ENCODE measurements around the gene TOP1.

The TOP1 gene

DNA sequence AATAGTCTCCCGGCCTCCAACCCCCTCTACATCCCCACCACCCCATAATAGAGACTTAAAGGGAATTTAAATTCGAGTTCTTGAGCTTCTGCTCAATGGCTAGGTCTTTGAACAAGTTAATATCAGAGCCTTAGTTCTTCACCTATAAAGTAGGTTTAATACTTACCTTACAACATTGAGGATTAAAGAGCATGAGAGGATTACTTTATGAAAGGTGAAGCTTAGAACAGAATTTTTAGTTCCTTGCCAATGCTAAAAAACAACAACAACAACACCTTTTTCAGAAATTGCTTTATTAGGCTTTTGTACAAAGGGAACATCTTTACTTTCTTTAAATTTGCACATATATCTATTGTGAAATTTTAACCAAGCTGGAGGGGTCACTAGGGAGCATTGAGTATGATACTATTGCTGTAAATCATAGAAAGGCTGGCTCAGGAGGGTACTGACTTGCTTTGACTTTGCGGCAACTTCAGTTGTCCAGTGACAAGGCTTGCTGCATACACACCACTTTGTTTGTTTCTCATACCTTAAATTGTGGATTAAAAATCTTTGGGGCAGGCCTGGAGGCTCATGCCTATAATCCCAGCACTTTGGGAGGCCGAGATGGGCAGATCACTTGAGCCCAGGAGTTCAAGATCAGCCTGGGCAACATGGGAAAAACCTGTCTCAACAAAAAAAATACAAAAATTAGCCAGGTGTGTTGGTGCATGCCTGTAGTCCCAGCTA, 9.7 kb downstream of the TOP1 start:
- no peak for DNase-seq

DNA sequence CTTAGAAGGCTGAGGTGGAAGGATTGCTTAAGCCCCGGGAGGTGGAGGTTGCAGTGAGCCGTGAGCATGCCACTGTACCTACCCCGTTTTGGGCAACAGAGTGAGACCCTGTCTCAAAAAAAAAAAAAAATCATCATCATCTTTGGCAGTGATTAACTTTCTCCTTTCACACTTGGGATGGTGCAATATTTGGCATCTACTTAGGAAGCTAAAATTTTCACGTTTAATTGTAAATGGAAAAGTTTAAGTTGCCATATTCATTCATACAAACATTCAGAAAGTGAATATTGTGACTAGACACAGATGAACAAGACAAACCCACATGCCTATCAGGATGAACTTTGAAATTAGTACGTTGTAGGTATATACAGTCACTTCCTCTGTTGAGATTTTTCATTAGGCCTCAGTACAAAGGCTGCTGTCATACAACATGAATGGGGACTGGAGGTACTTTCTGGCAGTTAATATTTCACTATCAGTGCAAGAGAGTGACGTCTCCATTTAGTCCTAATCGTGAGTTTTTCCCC, 10.3 kb downstream of the TOP1 start:
- no peak for DNase-seq

DNA sequence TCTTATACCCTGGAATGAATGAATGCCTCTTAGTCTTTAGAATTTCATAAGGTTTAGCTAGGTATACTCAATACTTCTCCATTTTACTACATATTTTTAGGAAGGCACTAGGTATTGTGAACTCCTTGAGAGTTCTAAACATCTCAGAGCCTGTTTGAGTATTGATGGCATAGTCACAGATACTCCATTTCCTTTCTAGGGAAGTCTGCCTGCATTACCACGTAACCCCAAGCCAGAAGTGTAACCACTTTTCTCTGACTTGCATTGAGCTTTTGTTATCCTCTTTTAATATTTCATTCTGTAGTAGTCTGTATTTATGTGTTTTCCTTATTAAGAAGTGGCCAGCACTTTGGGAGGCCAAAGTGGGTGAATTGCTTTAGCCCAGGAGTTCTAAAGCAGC, 12.2 kb downstream of the TOP1 start:
- no peak for DNase-seq

DNA sequence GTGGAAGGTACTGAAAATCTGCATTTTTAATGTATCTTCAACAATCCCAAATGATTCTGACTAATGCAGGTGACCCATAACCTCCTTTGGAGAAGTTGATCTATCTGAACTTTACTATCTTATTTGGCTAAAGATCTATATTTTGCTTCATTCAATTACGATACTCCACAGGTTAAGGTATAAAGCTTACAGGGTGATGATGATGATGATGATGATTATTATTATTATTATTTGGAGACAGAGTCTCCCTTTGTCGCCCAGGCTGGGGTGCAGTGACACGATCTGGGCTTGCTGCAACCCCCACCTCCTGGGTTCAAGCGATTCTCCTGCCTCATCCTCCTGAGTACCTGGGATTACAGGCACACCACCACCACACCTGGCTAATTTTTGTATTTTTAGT, 13.1 kb downstream of the TOP1 start:
- no peak for DNase-seq

DNA sequence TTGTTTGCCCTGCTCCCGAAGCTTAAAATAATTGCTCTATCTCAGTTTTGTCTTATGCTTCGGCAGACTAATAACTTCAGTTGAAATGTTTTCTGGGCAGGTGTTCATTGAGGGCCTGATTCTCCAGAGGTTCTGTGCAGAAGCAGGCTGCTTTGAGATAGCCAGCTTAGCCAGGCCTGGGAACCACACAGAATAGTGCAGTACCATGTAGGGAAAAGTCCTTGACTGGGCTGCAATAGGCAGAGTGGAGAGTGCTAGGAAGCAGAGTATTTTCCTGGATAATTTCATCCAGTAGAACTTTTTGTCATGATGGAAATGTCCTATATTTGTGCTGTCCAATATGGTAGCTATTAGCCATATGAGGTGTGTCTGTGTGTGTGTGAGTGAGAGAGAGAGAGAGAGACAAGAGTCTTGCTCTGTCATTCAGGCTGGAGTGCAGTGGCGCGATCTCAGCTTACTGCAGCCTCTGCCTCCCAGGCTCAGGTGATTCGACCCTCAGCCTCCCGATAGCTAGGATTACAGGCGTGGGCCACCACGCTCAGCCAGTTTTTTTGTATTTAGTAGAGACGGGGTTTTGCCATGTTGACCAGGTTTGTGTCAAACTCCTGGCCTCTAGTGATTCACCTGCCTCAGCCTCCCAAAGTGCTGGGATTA, 15.9 kb downstream of the TOP1 start:
- no peak for DNase-seq

DNA sequence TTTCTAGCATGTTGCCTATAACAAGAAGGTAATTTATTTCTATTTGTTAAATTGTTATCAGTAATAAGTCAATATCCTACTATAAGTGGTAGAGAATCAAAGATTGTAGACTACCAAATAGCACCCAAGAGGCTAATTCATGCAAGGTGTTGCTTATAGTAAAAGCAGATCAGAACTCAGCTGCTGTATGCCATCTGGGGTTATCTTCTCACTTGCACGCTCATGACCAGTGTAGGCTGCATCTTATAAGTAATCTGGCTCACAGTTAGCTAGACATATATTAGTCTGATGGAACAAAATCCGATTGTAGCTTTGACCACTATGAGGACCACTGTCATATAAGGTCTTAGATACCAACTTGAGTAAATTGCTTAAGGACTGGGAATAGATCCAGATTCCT, 17.0 kb downstream of the TOP1 start:
- DNase-seq, result no peak

DNA sequence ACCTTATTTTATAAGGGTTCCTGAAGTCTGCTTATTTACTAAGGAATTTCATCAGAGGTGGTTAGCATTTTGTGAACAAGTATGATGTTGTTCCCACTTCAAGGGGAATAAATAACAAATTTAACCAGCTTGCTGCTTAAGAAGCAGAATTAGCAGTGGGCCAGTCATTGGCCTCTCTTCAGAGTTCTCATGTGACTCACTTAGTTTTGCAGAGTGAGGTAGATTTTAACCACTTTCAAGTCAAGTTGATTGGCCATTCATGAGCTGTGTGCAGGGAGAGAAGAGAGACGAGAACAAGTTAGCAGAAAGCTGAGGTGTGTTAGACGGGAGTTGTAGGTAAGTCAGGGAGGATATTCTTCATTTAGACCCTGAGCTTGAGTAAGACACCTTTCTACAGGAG, 18.1 kb downstream of the TOP1 start:
- DNase-seq, result no peak

DNA sequence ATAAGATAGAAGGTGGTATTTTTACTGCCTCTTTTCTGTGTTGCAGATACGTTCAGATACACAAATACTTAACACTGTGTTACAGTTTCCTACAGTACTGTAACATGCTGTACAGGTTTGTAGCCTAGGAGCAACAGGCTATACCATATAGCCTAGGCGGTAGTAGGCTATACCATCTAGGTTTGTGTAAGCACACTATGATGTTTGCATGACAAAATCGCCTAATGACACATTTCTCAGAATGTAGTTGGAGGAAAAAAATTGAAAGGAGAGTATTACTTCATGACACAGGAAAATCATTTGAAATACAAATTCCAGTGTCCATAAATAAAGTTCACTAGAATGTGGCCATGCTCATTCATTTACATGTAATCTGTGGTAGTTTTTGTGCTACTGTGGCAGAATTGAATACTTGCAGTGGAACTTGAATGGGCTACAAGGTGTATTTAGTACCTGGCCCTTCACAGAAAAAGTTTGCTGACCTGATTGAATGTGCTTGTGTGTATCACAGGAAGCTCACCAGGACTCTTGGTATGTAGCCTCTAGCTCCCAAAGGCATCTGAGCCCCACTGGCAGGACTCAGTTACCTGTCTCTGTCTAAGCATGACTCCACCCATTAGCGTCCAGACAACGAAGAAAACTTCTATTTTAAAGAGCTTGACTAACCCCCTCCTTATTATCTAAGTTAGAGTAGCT, 18.8 kb downstream of the TOP1 start:
- DNase-seq, result no peak

DNA sequence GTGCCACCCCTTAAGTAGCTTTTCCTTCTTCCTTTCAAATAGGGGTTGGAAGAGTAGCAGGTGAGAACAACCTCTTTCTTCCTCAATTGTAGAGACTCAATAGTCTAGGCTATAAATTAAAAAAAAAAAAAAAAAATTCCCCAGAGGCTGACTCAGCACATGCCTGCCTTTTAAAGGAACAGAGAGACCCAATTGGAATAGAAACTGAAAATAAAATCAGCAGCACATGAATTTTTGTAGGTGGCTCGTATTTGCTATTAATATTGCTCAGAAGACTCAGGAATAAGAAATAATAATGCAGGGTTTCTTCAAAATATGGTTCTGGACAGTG, 19.3 kb downstream of the TOP1 start:
- no peak for DNase-seq

DNA sequence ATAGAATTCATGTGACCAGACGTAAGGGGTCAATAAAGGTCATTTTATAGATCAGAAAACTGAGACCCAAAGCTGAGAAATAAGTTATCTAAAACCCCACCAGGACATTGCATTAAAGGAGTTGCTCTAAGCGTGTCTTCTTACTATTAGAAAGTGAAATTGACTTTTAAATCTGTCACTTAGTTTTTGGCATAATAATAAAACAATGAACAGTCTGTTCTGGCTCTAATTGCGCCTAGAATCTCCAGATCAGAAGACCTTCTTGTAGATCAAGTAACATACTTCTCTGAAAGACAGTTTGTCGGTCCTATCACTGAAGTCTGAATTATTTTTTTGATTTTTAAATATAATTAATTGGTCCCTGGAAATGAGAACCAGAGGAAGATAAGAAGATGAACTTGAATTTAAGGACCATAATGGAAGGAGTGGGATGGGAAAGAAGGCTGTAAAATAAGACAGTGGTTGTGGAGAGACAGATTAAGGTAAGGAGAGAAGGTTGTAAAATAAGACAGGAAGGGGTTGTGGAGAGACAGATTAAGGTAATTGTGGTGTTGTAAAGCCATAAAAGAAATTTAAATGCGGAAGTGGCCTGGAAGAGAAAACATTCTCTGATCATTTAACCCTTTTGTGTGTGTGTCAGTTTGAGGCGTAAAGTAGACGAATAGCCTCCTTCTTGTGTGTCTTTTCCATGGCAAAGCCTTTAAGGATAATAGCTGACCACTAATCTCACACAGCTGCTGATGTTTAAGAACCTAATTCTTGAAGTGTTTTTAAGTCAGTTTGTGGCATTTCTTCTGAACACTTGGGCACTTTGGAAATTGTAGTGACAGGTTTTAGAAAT, 20.1 kb downstream of the TOP1 start:
- DNase-seq, result no peak

DNA sequence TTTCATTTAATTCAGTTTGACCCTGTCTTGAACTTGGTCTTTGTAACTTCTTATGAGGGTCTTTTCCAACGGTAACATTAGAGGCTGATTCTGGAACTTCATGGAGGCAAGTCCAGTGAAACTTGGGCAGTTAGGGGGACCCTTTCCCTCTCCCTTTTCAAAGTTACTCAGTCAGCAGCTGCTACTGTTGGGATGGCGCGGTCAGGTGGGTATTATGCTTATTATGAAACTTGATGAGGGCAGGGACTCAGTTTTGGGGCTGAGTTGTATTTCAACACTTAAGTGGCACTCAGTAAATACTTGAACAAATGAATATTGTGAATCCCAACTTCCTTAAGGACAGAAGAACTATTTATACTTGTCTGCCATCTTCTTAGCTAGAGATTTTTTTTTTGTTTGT, 20.8 kb downstream of the TOP1 start:
- no peak for DNase-seq

DNA sequence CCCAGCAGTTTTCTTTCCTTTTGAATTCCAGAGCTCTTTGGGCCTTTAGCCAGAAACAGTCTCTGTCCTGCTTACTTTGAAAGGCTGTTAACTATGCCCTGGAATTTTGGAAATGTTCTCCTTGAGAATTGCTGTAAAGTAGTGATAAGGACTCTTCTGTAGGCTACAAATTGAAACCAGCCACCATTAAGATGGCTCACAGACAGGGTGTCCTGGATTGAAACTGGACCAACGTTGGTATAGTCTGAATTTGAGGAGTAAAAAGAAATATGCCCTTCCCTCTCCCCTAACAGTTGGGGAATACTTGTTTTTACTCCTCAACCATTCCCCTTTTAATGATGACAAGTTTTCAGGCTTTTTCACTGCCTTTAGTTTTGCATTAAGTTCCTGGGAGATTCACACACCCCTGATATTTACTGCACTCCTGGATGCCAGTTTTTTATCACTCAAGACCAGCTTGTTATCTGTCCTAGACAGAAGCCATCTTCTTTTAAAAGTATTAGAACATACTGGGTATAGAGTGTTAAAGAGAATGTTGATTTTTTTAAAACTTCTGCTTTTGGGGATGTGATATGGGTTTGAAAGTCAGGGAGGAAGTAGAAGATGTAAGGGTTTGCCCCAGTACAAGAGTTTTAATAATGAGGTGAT, 21.9 kb downstream of the TOP1 start:
- no peak for DNase-seq

DNA sequence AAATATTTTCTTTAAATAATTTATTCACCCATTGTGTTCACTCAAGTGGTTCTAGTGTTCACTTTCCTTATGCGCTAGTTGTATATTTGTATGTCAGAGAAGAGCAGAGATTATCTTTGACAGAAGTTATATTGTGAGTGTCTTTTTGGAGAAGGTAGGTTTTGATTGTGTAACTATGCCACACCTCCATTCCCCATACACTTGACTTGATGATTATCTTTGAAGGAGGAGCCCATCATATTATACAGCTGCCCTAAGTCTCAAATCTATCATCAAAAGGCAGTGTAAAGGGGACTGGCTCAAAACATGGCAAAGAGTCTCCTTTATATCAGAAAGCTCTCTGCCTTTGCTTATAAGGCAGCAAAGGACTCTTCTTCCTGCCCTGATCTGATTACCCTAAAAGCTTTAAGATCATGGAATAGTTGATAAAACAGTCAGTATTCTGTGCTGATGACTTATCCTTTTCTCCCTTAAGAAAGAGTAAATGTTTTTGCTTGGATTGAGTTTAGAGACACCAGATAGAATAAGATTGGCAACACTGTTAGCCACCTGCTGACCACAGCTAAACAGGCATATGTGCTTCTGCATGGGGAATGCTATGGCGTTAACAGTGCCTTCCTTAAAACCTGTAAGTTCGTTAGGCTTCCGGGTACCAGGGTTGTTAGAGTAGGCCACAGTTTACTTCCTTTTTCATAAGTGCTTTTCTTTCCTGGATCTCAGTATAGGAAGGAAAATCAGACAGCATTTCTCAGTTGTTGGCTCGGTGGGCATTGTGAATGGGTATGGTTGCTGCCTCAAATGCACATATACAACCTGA, 22.6 kb downstream of the TOP1 start:
- DNase-seq, result no peak

DNA sequence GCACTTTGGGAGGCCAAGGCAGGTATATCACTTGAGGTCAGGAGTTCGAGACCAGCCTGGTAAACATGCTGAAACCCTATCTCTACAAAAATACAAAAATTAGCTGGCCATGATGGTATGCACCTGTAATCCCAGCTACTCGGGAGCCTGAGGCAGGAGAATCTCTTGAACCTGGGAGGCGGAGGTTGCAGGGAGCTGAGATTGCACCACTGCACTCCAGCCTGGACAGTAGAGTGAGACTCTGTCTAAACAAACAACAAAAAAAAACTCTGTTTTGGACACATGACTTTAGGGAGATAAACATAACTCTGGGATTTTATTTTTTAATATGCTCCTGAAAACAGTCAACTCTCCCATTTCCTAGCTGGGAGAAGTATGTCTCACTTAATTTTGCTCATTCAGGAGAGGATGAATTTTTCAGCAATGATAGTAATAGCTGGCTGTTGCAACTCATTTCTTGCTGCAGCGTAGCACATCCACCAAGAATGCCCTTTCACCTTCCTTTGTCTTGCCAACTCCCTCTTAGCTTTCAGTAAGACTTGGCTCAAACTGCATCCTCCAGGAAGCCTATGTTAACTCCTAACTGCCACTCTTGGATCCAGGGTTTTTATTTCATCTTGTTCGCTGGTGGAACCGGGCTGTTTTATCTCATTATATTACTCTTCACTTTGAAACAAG, 24.3 kb downstream of the TOP1 start:
- no peak for DNase-seq

DNA sequence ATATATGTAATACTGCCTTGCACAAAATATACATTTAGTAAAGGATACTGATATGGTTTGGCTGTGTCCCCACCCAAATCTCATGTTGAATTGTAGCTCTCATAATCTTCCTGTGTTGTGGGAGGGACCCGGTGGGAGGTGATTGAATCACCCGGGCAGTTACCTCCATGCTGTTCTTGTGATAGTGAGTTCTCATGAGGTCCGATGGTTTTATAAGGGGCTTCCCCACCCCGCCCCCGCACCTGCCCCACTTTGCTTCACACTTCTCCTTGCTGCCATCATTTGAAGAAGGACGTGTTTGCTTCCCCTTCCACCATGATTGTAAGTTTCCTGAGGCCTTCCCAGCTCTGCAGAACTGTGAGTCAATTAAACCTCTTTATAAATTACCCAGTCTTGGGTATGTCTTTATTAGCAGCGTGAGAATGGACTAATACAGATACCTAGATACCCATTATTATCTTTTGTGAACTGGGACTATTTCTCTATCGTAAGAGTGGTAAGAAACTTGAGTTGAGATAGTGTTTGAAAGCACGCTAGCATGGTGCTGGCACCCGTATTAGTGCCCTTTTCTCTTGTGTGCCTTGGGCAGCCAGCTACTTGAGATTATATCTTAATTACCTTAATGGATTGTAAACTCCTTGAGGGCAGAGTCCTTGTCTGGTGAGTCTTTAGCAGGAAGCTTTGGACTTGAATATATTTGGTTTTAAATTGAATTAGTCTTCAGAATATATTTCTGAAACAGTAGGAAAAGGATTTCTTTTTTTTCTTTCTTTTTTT, 25.6 kb downstream of the TOP1 start:
- DNase-seq, result no peak

DNA sequence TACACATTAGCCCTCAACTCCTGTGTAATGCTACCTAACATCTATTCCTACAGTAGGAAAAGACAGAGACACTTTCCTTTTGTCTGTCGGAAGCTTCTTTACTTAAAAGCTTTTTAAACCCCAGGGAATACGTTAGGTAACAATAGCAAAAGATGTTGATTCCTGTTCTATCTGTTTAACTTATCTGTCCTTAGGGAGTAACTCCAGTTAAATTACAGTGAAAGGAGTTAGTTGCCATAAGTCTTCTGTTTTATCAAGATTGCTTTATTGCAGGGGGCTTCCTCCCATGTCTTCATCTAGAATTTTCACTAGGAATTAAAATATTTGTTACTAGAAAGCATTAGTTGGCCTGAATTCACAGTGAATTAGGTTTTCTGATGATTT, 26.2 kb downstream of the TOP1 start:
- no peak for DNase-seq

DNA sequence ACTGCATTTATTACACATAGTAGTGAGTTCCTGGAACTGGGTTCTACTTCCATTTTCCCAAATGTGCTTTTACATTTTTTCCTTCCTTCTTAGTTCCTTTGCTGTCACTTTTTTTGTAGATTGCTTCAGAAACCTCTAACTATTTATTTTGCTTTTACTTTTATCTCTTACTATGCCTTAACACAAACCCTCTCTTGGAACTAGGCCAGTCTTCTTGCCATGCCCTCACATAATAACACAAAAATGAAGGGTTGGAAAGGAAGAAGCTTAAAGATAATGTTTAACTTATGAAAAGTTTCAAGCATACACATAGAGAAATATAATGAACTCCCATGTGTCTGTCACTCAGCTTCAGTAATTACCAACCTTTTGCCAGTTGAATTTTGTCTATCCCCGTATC, 27.1 kb downstream of the TOP1 start:
- DNase-seq, result no peak

DNA sequence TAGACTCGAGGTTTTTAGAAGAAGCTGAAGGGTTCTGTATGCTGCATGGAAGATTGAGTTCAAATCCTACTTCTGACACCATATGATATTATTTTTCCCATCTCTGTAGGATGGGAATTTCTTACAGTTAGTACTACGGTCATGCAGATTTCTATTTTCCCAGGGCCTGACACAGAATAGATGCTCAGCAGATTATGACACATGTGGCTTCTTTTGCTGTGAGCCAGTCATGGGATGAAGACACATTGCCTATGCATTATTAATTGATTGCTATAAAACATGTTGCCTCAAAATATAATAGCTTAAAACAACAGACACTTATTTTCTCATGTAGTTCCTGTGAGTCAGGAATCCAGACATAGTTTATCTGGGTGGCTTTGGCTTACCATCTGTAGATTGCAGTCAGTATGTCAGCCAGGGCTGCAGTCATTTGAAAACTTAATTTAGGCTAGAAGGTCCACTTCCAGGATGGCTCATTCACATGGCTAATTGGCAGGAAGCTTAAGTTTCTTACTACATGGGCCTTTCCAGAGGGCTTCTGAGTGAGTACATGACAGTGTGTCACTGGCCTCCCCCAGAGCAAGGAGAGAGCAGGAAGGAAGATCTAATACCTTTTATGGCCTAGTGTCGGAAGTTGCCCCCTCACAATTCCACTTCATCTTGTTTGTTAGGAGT, 29.5 kb downstream of the TOP1 start:
- DNase-seq, result no peak

DNA sequence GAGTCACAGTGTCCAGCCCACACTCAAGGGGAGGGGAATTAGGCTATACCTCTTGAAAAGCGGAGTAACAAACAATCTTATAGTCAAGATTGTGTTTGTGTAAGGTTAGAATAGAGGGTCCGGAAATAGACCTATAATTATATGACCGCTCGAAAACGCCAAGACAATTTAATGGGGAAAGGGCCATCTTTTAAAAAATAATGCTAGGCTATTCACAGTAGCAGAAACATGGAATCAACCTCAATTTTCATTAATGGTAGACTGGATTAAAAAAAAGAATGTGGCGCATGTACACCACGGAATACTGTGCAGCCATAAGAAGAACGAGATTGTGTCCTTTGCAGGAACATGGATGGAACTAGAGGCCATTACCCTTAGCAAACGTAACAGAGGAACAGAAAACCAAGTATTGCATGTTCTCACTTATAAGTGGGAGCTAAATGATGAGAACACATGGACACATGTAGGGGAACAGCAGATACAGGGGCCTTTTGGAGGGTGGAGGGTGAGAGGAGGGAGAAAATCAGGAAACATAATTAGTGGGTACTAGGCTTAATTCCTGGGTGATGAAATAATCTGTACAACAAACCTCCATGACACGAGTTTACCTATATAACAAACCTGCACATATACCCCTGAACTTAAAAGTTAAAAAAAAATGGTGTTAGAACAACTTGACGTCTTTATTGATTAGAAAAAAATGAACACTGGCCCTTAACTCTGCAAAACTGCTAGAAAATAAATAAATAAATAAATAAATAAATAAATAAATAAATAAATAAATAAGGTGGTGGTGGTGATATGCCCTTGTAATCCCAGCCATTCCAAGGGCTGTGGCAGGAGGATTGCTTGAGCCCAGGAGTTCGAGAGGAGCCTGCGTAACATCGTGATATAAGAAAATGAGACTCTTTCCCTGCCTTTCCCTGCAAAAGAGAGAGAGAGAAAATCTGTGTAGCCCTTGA, 30.3 kb downstream of the TOP1 start:
- peak; percentile 11 for DNase-seq

All from NCI-H748 treated with DMSO at 0.1 percent for 48 hours (cell line).